ENCODE measurements around the gene OSGIN1.

The OSGIN1 gene

DNA sequence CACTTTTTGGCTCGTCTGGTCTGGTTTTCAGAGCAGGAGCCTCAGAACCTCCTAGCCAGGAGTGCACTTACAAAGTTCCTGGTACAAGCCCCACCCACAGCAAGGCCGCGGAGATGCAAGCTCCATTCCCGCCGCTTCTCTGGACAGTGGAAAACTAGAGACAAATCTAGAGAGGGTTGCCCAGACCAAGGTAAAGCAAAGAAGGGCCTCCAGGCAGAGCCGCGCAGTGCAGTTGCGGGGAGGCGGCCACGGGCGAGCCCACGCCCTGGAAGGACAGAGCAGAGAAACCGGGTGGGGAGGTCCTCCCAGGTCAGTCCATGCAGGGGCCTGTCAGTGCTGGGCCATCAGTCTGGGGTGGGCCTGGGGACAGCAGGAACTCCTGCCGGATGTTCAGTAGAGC lies 11.0 kb upstream of the OSGIN1 start:
- Histone ChIP-seq H3K4me1 (no peaks in the 10 kb centered on the region), H3K9me3 (no peaks in the 10 kb centered on the region), H3K27me3 (no peaks in the 10 kb centered on the region), H3K36me3 (peaks cover 0 to 3% (median 0%) of the 10 kb centered on the region in 3 donors), H3K27ac (no peak overlapping the region), H3K4me3 (no peak overlapping the region)
- intact Hi-C loops (cut with DNase I; ENCODE audit: low total_unique reads), result no loop called here
- TF ChIP-seq CTCF (IDR thresholded peaks at IDR 0.05), result no peak
- no peak for DNase-seq

GRCh38 chr16:83942815-83943515 lies 10.1 kb upstream of the OSGIN1 start:
- Histone ChIP-seq H3K27ac (no peak overlapping the region), H3K4me3 (no peak overlapping the region), H3K36me3 (peaks cover 0 to 3% (median 0%) of the 10 kb centered on the region in 3 donors), H3K9me3 (no peaks in the 10 kb centered on the region), H3K27me3 (no peaks in the 10 kb centered on the region), H3K4me1 (no peaks in the 10 kb centered on the region)
- no peak for DNase-seq
- TF ChIP-seq CTCF (IDR thresholded peaks at IDR 0.05), result no peak
- intact Hi-C loops (cut with DNase I; ENCODE audit: low total_unique reads), result no loop called here

- Histone ChIP-seq H3K27ac (no peak overlapping the region), H3K36me3 (peaks cover 0 to under 1% (median 0%) of the 10 kb centered on the region in 3 donors), H3K27me3 (no peaks in the 10 kb centered on the region), H3K4me1 (no peaks in the 10 kb centered on the region), H3K4me3 (no peak overlapping the region), H3K9me3 (no peaks in the 10 kb centered on the region)
- no peak for TF ChIP-seq CTCF (IDR thresholded peaks at IDR 0.05)
- no peak for DNase-seq
- intact Hi-C loops (cut with DNase I; ENCODE audit: low total_unique reads), result no loop called here
Measured at GRCh38 chr16:83943516-83944050, 9.5 kb upstream of the OSGIN1 start.

- Histone ChIP-seq H3K4me3 (no peak overlapping the region), H3K27ac (no peak overlapping the region), H3K4me1 (no peaks in the 10 kb centered on the region), H3K36me3 (peaks cover 0 to 10% (median 0%) of the 10 kb centered on the region in 3 donors), H3K27me3 (no peaks in the 10 kb centered on the region), H3K9me3 (no peaks in the 10 kb centered on the region)
- no peak for TF ChIP-seq CTCF (IDR thresholded peaks at IDR 0.05)
- intact Hi-C loops (cut with DNase I; ENCODE audit: low total_unique reads), result no loop called here
- DNase-seq, result no peak
Measured at GRCh38 chr16:83945587-83945986, 7.5 kb upstream of the OSGIN1 start.

DNA sequence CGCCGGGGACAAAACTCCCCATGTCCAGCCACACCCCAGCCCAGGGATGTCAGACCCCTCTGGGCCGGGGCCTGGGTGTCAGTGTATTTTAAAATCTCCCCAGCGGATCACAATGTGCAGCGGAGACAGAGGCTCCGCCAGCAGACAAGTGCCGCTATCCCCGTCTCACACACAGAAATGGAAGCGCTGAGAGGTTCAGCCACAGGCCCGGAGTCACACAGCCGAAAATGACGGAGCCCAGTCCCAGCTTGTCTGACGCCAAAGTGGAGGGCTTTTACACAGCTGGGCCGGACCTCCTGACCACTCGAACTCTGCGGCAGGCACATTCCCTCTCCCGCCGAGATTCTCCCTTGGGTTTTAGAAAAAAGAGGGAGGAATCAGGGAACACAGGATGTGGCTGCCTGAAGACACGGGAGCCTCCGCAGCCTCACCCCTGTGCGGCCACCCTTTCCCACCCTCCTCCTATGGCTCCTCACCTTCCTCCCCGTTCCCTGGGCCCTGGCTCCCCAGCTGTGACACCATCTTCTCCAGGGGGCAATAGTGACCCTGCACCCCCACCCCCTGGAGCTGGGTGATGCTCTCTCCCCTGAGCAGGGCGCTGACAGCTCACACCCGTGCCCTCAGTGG lies 6.8 kb upstream of the OSGIN1 start:
- Histone ChIP-seq H3K9me3 (no peaks in the 10 kb centered on the region), H3K4me1 (no peaks in the 10 kb centered on the region), H3K36me3 (peaks cover 0 to 10% (median 0%) of the 10 kb centered on the region in 3 donors), H3K27me3 (no peaks in the 10 kb centered on the region), H3K27ac (no peak overlapping the region), H3K4me3 (no peak overlapping the region)
- no peak for DNase-seq
- intact Hi-C loops (cut with DNase I; ENCODE audit: low total_unique reads), result no loop called here
- no peak for TF ChIP-seq CTCF (IDR thresholded peaks at IDR 0.05)
